ENCODE measurements around the gene LRRN4CL. TPM values are rescaled to one million over a fixed set of nuclear protein-coding genes. Genes with fewer than 3 reads are reported as not detected.

Gene LRRN4CL
- total and polyA plus RNA-seq, 9 of the 15 experiments (the other 6 are each of a cell fraction or from before 2014, with no cell fraction given): 0.03 to 0.11 (median 0.05) TPM; not detected in 4

DNA sequence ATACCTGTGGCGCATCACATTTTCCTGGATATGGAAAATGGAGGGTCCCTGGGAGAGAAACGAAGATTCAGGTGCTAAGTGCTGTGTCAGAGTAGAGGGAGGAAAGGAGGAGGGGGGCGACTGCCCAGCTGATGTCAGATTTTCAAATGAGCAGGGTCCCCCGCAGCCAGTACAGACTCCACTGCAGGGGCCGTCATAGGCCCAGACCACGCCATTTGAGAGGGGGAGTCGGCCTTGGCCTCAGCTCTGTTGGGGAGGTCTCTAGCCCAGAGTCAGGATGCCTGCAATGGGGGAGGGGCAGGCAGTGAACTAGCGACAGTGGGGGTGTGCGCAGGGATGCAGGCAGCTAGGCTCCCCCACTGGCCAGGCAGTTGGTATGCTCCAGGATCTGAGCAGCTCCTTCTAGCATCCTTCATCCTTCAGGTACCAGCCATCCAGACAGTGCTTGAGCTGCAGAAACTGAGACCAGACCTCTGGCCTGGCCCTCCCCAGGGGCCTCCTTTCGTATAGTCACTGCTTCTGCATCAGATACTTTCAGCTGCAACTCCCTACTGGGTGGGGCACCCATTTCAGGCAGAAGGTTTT, 18.0 kb upstream of the LRRN4CL start, which contains the start of the genes BSCL2 and GNG3 (continued):
- TF ChIP-seq, protein P1, sequence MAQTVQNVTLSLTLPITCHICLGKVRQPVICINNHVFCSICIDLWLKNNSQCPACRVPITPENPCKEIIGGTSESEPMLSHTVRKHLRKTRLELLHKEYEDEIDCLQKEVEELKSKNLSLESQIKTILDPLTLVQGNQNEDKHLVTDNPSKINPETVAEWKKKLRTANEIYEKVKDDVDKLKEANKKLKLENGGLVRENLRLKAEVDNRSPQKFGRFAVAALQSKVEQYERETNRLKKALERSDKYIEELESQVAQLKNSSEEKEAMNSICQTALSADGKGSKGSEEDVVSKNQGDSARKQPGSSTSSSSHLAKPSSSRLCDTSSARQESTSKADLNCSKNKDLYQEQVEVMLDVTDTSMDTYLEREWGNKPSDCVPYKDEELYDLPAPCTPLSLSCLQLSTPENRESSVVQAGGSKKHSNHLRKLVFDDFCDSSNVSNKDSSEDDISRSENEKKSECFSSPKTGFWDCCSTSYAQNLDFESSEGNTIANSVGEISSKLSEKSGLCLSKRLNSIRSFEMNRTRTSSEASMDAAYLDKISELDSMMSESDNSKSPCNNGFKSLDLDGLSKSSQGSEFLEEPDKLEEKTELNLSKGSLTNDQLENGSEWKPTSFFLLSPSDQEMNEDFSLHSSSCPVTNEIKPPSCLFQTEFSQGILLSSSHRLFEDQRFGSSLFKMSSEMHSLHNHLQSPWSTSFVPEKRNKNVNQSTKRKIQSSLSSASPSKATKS (CRISPR knock-in tag; IDR thresholded peaks at IDR 0.05): no peak
- TF ChIP-seq ZNF347 (CRISPR knock-in tag; IDR thresholded peaks at IDR 0.05; ENCODE audit: low read depth): no peak
- peak; percentile 18; the same call in 1 of the 2 replicates for TF ChIP-seq CREB1 (IDR thresholded peaks at IDR 0.05)
- TF ChIP-seq CREB1 (CRISPR knock-in tag; IDR thresholded peaks at IDR 0.05): no peak
- no peak for TF ChIP-seq HCFC1 (IDR thresholded peaks at IDR 0.05; ENCODE audit: low read depth, low read length)
- no peak for TF ChIP-seq FOXA3 (CRISPR knock-in tag; conservative IDR thresholded peaks at IDR 0.05 in 1 of 2, IDR thresholded peaks at IDR 0.05 in 1 of 2)
- TF ChIP-seq, protein P2, sequence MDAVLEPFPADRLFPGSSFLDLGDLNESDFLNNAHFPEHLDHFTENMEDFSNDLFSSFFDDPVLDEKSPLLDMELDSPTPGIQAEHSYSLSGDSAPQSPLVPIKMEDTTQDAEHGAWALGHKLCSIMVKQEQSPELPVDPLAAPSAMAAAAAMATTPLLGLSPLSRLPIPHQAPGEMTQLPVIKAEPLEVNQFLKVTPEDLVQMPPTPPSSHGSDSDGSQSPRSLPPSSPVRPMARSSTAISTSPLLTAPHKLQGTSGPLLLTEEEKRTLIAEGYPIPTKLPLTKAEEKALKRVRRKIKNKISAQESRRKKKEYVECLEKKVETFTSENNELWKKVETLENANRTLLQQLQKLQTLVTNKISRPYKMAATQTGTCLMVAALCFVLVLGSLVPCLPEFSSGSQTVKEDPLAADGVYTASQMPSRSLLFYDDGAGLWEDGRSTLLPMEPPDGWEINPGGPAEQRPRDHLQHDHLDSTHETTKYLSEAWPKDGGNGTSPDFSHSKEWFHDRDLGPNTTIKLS (IDR thresholded peaks at IDR 0.05; ENCODE audit: borderline replicate concordance, low read depth): no peak
- no peak for TF ChIP-seq SIN3A (IDR thresholded peaks at IDR 0.05; ENCODE audit: borderline replicate concordance in 2 of 2, control insufficient read depth in 1 of 2, low read depth in 2 of 2, low read length in 2 of 2)
- TF ChIP-seq TCF3 (CRISPR knock-in tag; IDR thresholded peaks at IDR 0.05): no peak
- no peak for TF ChIP-seq SNRNP70 (optimal IDR thresholded peaks at IDR 0.05; ENCODE audit: low read depth, low read length)
- TF ChIP-seq ZNF785 (CRISPR knock-in tag; IDR thresholded peaks at IDR 0.05): no peak
- TF ChIP-seq POLR2G (IDR thresholded peaks at IDR 0.05; ENCODE audit: low read depth, low read length): no peak; the same call in none of the 2 replicates
- no peak for TF ChIP-seq CXXC5 (CRISPR knock-in tag; IDR thresholded peaks at IDR 0.05)
- no peak for TF ChIP-seq ZNF408 (CRISPR knock-in tag; IDR thresholded peaks at IDR 0.05; ENCODE audit: low read depth)
- no peak for TF ChIP-seq EZH2 (IDR thresholded peaks at IDR 0.05; ENCODE audit: borderline replicate concordance, low read depth, low read length)
- TF ChIP-seq ZC3H4 (CRISPR knock-in tag; IDR thresholded peaks at IDR 0.05; ENCODE audit: borderline replicate concordance): no peak
- TF ChIP-seq CREM (IDR thresholded peaks at IDR 0.05; ENCODE audit: low read depth): 0 out of 2 replicates have a peak, but pooled peaks have one; percentile 12
- no peak for TF ChIP-seq TAF7 (tag; IDR thresholded peaks at IDR 0.05)
- TF ChIP-seq MCM2 (IDR thresholded peaks at IDR 0.05; ENCODE audit: low read depth): no peak
- TF ChIP-seq ZNF324 (CRISPR knock-in tag; IDR thresholded peaks at IDR 0.05): no peak
- no peak for TF ChIP-seq HDAC2 (IDR thresholded peaks at IDR 0.05)
- TF ChIP-seq ZNF134 (CRISPR knock-in tag; conservative IDR thresholded peaks at IDR 0.05): no peak
- TF ChIP-seq, protein P3, sequence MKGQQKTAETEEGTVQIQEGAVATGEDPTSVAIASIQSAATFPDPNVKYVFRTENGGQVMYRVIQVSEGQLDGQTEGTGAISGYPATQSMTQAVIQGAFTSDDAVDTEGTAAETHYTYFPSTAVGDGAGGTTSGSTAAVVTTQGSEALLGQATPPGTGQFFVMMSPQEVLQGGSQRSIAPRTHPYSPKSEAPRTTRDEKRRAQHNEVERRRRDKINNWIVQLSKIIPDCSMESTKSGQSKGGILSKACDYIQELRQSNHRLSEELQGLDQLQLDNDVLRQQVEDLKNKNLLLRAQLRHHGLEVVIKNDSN (CRISPR knock-in tag; IDR thresholded peaks at IDR 0.05): no peak
- no peak for TF ChIP-seq NFRKB (IDR thresholded peaks at IDR 0.05; ENCODE audit: low read depth)
- TF ChIP-seq, protein P4, sequence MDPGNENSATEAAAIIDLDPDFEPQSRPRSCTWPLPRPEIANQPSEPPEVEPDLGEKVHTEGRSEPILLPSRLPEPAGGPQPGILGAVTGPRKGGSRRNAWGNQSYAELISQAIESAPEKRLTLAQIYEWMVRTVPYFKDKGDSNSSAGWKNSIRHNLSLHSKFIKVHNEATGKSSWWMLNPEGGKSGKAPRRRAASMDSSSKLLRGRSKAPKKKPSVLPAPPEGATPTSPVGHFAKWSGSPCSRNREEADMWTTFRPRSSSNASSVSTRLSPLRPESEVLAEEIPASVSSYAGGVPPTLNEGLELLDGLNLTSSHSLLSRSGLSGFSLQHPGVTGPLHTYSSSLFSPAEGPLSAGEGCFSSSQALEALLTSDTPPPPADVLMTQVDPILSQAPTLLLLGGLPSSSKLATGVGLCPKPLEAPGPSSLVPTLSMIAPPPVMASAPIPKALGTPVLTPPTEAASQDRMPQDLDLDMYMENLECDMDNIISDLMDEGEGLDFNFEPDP (CRISPR knock-in tag; IDR thresholded peaks at IDR 0.05): no peak

Data from K562 (cell line).